Dermis blood vessel endothelial cell (primary cell): ENCODE measurements around the gene CDKN2AIPNL. TPM values are rescaled to one million over a fixed set of nuclear protein-coding genes. Genes with fewer than 3 reads are reported as not detected.
"Not testable (repeated sequence)": the region's sequence is repeated elsewhere in the genome, so short reads cannot be mapped to it uniquely, and the experiment has no call there.

Source experiments
- DNase-seq: peaks from one replicate; pipeline ENCODE4 v3.0.0; 2010
- total RNA-seq: library from RNA; depleted of rRNA; stranded (reverse); fragments of >200 nt; gene quantifications from 2 replicates; pipeline ENCODE4 v1.2.3, GENCODE V29; 2014

The CDKN2AIPNL gene
- total RNA-seq, 1 donor from 2014 or later, result 28.8 TPM

DNA sequence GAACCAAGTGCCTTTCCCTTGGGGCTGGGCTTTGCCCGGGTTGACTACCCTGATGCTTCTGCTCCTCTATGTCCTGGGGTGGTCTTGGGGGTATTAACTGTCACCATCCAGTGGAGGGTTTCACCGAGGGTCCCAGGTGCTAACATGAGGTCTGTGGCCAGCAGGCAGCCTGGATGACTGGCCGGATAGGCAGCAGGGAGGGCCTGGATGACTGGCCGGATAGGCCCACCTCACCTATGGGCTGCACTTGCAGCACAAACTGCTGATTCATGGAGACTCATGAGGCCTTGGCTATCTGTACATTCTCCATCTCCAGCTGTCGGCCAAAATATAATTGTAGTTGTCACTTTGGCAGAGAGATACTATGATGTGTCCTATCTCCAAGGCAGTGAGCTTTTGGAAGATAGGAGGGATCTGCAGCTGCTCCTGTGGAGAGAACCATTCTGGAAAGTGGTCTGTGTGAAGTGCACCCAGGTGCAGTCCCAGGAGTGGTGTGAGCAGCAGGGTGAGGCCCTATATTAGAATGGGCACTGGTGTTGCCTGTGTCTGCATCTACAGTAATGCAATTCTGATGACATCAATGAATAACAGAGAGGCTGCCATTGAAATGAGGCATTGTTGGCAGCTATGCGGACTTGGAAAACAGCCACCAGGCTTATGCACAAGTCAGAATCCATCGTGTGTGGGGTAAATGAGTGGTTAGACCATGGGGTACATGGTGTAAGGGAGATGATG is 26.3 kb upstream of the CDKN2AIPNL start:
- peak; percentile 44 for DNase-seq

DNA sequence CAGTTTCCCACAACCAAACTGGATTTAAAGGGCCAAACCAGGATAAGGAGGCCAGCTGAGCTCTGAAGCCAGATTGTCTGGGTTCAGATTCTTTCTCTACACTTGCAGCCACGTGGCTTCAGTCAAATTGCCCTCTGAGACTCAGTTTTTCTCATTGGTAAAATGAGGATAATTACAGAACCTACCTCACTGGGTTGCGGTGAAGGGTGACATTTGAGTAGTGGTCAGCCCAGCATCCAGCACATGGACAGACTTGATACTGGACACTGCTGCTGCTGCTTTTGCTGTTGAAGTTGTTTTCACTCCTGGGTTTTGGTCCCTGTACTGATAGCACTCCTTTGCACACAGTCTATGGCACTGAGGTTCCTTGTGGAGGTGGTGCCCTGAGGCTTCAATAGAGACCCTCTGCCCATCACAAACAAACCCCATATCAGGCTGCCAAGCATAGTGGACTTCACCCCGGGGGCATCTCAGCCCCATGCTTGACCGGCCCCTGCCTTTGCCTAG is 25.7 kb upstream of the CDKN2AIPNL start:
- DNase-seq, result no peak

DNA sequence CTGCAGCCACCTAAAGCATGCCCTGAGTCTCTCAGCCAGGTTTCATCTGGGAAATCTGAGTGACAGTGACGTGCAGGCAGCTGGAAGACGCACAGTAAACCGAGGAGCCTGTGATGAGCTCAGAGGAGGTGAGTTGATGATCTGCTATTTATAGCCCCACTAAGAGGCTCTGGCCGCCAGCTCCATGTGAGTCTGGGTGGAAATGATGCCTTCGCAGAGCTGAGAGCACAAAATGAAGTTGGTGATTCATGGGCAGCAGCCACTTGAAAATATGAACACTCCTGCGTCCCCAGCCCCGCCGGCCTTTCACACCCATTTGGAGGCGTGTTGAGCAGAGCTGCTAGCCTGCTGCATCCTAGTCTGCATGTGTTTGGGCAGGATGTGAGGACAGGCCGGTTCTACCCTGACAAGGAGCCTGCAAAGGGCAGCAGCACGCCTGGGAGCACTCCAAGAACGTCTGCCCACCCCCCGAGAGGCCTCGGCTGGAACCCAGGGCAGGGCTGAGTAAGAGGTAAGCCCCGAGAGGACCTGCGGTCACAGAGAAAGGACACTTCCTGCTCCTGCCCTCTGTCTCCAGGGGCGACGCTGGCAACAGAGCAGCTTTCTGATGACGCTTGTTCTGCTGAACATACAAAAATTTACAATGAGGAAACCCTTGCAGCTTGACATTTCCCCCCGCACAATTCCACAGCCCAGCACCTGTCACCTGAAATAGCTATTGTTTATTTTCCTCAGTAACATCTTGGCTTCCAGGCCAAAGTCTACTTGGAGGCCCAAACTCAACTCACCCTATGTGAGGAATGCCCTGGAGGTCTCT is 25.1 kb upstream of the CDKN2AIPNL start:
- DNase-seq, result peak; percentile 90

DNA sequence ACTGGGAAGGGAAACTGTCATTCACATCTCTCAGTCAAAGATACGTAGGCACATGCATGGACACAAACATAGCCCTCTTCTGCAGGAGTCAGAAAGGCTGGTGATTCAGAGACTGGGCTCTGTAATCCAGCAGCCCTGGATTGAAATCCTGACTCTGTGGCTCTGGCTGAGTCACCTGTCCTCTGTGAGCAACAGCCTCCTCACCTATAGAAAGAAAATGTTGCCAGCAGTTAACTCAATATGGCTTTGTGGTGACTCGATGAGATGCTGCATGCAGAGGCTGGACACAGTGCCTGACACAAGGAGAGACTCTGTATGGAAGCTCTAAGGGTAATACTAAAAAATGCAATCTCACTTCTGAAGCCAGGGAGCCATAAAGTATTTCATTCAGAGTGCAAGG is 23.9 kb upstream of the CDKN2AIPNL start:
- DNase-seq, result no peak

DNA sequence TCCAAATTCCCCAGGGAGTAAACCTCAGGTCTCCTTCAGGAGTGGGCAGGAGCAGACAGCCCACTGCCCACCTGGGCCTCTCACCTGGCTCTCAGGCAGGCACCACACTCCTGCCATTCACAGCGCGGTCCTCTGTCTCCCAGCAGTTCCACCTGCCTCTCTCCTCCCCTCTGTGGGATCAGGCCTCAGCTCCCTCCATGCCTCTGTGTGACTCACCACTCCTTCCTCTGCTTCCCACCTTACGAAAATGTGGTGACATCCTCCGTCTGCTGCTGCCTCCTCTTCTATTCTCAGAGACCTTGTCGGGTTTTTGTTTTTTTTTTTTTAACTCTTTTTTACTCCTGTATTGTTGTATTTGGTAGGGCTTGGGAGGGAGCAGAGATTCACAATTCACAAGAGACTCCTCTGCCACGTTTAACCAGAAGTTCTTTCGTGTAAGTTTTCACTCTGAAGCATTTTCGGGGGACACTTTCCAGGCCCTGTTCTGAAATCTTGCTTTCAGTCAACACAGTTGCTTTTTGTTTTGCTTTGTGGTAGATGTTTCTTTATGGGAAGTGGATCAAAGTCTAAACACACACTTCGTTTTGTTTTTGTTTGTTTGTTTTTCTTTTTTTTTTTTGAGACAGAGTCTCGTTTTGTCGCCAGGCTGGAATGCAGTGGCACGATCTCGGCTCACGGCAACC is 21.1 kb upstream of the CDKN2AIPNL start:
- DNase-seq, result peak; percentile 19

DNA sequence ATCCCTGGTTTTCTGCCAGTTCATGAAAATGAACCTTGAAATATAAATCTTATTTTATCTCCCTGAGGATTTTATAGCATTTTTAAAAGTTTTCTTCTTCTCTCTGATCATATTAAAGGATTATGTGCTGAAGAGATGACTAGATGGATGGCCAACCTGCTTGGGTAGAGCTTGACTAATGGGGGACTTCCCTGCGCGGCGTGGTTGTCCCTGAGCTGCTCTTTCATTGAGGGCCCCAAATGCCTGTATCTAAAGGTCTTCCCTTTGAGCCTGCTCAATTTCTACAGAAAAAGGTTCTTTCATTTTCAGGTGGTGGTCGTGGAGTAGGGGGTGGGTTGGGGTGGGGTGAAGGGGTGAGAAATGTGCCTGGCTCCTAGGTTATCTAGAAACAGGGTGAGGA is 20.5 kb upstream of the CDKN2AIPNL start:
- no peak for DNase-seq

DNA sequence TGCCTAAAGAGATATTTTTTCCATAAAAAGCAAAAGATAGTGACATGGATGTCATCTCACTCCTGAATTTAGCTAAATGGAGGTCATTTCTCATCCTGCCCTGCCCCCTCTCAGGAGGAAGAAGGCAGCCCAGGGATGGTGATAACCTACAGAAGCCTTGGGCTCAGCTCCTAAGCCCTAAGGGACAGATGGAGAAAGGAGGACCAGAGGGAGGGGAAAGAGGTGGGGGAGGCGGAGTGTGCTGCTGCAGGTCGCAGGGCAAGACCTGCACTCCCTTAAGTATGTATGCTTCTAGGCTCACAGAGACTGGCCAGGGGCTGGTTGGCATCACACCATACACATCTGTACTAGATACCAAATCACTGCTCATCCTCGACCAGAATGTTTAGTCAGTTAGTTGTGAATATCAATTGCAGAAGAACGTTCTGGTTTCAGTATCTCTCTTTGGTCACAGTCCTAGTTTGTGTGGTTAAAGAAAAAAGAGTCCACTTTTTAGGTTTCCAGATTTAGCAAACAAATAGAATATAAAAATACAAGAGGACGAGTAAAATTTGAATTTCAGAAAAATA is 18.4 kb upstream of the CDKN2AIPNL start:
- DNase-seq, result no peak

DNA sequence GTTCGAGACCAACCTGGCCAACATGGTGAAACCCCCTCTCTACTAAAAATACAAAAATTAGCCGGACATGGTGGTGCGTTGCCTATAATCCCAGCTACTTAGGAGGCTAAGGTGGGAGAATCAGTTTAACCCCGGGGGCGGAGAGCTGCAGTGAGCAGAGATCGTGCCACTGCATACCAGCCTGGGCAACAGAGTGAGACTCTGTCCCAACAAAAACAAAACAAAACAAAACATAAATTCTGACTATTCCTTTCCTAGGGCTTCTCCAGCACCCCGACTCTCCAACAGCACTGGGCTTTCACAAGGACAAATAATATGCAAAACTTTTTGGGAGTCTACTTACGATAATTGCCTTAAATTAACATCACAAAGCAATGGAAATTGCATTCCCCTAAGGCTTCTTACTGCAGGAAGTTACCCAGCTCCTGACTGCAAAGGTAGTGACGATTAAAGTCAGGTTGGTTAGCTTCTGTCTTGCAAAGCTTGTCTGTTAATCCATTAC is 15.9 kb upstream of the CDKN2AIPNL start:
- no peak for DNase-seq

DNA sequence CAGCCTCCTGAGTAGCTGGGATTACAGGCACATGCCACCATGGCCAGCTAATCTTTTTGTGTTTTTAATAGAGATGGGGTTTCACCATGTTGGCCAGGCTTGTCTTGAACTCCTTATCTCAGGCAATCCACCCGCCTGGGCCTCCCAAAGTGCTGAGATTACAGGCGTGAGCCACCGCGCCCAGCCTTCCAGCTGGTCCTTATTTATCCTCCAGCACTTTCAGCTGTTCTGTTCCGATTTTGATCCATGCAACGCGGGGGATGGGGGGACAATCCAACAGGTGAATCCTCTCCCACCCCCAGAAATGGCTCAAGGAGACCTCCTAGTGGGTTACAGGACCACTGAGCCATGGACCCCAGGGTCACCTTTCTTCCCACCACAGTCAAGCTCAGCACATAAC is 14.7 kb upstream of the CDKN2AIPNL start:
- DNase-seq, result no peak

DNA sequence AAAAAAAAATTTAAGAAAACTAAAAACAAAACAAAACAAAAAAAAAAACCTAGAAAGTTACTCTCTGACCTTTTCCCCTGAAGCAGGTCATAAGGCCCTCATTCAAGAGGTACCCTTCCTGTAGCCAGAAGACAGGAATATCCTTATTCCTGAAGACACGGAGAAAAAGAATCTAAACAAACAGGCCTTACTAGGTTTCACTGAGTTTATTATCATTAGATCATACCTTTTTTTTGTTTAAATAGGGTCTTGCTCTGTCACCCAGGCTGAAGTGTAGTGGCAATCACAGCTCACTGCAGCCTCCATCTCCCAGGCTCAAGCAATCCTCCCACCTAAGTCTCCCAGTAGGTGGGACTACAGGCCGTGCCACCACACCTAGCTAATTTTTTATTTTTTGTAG is 11.7 kb upstream of the CDKN2AIPNL start:
- DNase-seq, result no peak

DNA sequence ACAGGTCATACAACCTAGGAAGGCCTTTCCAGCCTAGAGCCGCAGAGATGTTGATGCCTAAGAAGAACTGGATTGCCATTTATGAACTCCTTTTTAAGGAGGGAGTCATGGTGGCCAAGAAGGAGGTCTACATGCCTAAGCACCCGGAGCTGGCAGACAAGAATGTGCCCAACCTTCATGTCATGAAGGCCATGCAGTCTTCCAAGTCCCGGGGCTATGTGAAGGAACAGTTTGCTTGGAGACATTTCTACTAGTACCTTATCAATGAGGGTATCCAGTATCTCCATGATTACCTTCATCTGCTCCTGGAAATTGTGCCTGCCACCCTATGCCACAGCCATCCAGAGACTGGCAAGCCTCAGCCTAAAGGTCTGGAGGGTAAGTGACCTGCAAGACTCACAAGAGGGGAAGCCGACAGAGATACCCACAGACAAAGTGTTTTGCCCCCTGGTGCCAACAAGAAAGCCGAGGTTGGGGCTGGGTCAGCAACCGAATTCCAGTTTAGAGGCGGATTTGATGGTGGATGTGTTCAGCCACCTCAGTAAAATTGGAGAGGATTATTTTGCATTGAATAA is 11.2 kb upstream of the CDKN2AIPNL start:
- no peak for DNase-seq

DNA sequence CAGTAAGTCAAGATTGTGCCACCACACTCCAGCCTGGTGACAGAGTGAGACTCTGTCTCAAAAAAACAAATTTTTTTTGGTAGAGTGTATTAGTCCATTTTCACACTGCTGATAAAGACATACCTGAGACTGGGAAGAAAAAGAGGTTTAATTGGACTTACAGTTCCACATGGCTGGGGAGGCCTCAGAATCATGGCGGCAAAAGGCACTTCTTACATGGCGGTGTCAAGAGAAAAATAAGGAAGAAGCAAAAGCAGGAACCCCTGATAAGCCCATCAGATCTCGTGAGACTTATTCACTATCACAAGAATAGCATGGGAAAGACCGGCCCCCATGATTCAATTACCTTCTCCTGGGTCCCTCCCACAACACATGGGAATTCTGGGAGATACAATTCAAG is 9.4 kb upstream of the CDKN2AIPNL start:
- not testable (repeated sequence) for DNase-seq

DNA sequence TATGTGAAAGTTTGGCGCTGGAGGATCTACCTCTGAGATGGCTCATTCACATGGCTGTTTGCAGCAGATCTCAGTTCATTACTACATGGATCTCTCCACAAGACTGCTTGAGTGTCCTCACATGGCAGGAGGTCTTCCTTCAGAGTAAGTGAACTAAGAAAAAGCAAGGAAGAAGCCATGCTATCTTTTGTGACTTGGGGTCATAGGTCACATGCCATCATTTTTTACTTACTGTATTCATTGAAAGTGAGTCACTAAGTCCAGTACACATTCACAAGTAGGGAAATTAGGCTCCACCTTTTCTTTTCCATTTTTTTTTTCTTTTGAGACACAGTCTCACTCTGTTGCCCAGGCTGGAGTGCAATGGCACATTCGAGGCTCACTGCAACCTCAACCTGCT is 8.7 kb upstream of the CDKN2AIPNL start:
- peak; percentile 37 for DNase-seq

DNA sequence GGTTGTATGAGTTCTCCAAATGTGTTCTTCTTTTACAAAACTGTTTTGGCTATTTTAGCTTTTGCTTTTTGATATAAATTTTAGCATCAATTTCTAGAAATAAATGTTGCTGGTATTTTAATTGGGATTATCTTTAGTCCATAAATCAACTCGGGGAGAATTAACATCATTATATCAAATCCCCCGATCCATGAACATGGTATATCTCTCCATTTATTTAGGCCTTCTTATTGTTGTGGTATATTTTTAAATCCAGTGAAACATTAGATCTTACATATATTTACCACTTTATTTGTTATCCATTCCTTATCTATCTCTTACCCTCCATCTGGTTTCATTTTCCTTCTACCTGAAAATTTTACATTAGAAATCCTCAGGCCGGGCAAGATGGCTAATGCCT is 7.3 kb upstream of the CDKN2AIPNL start:
- no peak for DNase-seq

DNA sequence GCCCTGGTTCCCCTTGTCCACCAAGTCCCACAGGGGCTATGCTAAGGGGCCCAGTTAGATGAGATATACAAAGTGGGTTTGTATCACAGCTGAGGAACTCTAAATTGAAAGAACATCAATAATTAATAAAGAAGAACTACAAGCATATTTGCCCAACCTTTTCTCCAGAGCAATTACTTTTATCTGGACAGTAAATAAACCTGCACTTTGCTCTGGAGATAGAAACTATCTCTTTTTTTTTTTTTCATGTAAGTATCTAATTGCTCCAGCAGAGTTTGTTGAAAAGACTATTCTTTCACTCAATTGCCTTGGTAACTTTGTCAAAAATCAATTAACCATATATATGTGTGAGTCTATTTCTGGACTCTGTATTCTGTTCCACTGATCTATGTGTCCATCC is 6.0 kb upstream of the CDKN2AIPNL start:
- no peak for DNase-seq

DNA sequence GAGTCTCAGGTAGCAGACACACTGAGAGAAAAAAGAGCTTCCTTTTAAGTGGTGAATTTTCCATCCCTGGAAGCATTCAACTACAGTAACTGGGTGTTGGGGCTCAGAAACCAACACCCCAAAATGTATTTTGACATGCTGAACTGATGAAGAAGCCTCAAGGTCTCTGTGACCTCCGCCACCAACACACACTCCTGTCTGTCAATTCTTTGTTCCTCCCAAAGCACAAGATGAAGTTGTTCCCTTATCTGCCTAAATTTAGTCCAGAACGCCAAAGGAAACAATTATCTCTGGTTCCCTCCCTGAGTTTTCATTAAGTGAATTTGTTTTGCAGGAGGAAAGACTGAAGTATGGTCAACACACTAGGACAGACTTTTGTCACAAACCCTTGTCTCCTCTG is 1.4 kb upstream of the CDKN2AIPNL start:
- DNase-seq, result no peak

DNA sequence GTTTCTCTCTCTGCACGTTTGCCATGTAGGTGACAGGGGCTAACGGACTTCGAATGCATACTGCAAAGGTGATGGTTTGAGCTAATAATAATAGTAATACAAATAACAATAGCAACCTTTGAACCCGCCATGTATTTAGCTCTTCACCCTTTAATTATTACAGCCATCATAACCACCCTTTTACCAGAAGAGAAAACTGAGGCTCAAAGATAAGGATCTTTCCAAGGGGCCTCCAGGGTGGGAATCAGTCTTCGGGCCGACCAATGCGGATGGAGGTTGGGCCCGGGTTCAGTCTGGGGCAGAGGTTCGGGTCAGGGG is 494 bp downstream of the CDKN2AIPNL start:
- no peak for DNase-seq

DNA sequence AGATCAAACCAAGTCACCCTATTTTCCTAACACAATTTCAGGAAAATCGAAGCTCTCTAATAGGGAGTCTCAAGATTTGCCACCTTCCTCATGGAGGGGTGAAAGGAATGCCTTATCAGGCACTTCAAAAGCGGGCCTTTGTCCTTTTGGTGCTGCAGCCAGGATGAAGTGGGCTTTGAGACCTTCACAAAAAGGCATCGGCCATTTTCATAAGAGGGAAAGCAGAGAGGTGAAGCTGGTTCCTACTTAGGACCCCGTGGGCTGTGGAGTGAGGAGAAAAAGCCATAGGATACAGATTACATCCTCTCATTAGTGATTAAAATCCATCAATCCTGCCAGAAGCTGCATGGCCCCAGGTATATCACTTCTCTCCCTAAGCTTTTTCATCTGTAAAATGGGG is 859 bp downstream of the CDKN2AIPNL start:
- DNase-seq, result no peak

DNA sequence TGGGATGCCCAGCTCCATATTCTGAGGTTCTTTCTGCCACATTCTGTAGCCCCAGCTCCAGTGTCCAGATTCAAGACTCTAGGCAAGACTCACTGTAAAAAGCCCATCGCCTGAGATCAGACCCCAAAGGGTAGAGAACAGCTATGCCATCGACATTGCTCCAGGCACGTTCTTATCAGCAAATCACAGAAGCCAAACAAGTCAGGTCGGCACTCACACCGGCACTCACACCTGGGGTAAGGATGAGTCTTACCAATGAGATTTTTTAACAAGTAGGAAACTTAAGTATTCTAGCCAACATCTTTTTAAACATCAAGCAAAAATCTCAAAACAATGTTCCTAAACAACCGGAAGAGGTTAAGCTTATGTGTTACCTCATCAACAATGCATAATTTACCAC is 2.4 kb downstream of the CDKN2AIPNL start:
- DNase-seq, result no peak

DNA sequence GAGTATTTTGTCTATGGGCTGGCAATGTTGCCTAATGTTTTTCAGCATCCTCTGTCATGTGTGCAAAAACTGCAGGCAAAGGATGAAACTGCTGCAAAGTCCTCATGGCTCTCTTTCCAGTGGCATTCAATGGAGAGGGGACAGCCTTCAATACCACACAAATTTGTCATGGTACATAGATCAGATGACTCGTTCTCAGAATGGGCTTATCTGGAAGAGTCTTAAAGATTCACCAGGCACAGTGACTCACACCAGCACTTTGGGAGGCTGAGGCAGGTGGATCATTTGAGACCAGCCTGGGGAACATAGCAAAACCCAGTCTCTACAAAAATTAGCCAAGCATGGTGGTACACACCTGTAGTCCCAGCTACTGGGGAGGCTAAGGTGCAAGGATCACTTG is 5.3 kb downstream of the CDKN2AIPNL start:
- no peak for DNase-seq

DNA sequence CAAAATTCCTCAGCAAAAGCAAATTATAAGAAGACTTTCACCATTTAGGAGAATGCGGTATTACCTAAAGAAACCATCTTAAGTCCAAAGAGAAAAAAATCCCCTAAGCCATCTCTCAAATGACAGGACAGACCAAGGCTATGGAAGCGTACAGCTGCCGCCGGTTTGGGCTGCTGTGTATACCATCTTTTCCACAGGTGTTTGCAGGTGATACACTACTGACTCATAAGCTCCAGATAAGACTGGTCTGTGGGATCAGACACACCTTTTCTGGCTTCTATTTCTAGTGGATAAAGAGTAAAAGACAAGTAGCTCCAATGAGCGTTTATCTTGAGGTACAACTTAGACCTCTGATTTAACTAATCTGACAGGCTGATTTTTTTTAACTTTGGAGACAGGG is 7.7 kb downstream of the CDKN2AIPNL start:
- DNase-seq, result no peak

DNA sequence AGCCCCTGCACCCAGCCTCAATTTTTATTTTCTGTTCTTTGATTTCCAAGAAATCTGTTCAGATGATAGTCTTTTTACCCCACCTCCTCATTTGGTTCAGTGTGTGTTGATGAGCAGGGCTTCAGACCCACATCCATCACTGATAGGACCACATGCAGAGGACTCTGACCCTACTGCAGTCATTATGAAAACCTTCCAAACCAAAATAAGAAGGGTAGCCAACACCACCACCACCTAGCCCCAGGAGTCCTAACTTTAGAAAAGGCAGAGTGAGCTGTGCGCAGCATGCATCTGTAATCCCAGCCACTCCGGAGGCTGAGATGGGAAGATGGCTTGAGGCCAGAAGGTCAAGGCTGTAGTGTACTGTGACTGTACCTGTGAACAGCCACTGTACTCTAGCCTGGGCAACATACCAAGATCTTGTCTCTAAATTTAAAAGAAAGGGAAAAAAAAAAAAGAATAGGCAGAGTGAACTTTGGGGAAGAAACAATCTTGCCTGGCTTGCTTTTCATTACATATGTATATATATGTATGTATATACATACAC is 13.0 kb downstream of the CDKN2AIPNL start:
- DNase-seq, result no peak
